Panc1 (cell line): ENCODE measurements around the gene TEPSIN. TPM values are rescaled to one million over a fixed set of nuclear protein-coding genes. Genes with fewer than 3 reads are reported as not detected.

Experiments
- ATAC-seq: fragments of 200-7000 bp; cut with Tn5 transposase; 2 replicates; pipeline ENCODE4 v1.9.1; 2020; ENCODE audit warnings: mild to moderate bottlenecking, moderate library complexity
- BruUV-seq: library from RNA; stranded (reverse); fragments of 400-500 nt; replicated peaks from 2 replicates; lab custom pipeline; 2021; lab: Mats Ljungman, UMichigan
- CTCF ChIA-PET: fragments of 300-600 bp; sonication (Branson Sonifier 250); formaldehyde crosslinking; loops from one replicate; lab custom pipeline; 2022; ENCODE audit warnings: antibody characterized with exemption; lab: Charles Lee
- POLR2A ChIA-PET: fragments of 300-600 bp; sonication (Branson Sonifier 250); formaldehyde crosslinking; loops from one replicate; lab custom pipeline; 2022; ENCODE audit warnings: antibody characterized with exemption; lab: Charles Lee
- DNase-seq: peaks from one replicate; pipeline ENCODE4 v3.0.0-alpha.2; 2010; ENCODE audit warnings: low read depth, low spot score
- H3K27ac ChIP-seq: 2 replicates; pipeline ENCODE4 v1.5.1; 2011; ENCODE audit warnings: mild to moderate bottlenecking, low read length, inconsistent platforms
- H3K27me3 ChIP-seq: fragments of 200-500 bp; sonication (Bioruptor generic); 2 replicates; pipeline ENCODE4 v1.6.0; 2014; ENCODE audit warnings: low read length, inconsistent platforms; ENCODE audit not compliant: control insufficient read depth, insufficient read depth
- H3K36me3 ChIP-seq: fragments of 200-500 bp; sonication (Bioruptor generic); 2 replicates; pipeline ENCODE4 v1.5.1; 2014; ENCODE audit warnings: inconsistent platforms, mild to moderate bottlenecking, low read length, moderate library complexity; ENCODE audit not compliant: control insufficient read depth, insufficient read depth
- H3K4me1 ChIP-seq: 2 replicates; pipeline ENCODE4 v1.5.1; 2011; ENCODE audit warnings: inconsistent platforms, mild to moderate bottlenecking, low read length, moderate library complexity; ENCODE audit not compliant: control insufficient read depth, insufficient read depth
- H3K4me3 ChIP-seq, 2 experiments: 2 replicates each; pipeline ENCODE4 v1.5.1; 2011 to 2012; ENCODE audit warnings: low read depth in 2 of 2, low read length in 2 of 2, mild to moderate bottlenecking in 2 of 2, inconsistent platforms in 1 of 2, moderate library complexity in 1 of 2
- H3K9me3 ChIP-seq: fragments of 200-500 bp; sonication (Bioruptor generic); 2 replicates; pipeline ENCODE4 v1.5.1; 2014; ENCODE audit warnings: low read depth, mild to moderate bottlenecking, inconsistent platforms, low read length, moderate library complexity; ENCODE audit not compliant: control insufficient read depth, insufficient read depth
- CTCF ChIP-seq: fragments of 450-650 bp; IDR thresholded peaks from 2 replicates; pipeline ENCODE4 v1.5.1; 2017; ENCODE audit warnings: mild to moderate bottlenecking
- POLR2AphosphoS5 ChIP-seq: IDR thresholded peaks from 2 replicates; pipeline ENCODE4 v1.6.1; 2012; ENCODE audit warnings: mild to moderate bottlenecking, low read depth, low read length, moderate library complexity
- REST ChIP-seq, 2 experiments: IDR thresholded peaks; 2 replicates each; pipeline ENCODE4 v1.6.1; 2011 to 2012; ENCODE audit warnings: low read depth in 2 of 2, control low read depth in 1 of 2, low read length in 1 of 2, mild to moderate bottlenecking in 1 of 2, moderate library complexity in 1 of 2; ENCODE audit not compliant: insufficient read depth in 1 of 2
- SIN3A ChIP-seq: IDR thresholded peaks from 2 replicates; pipeline ENCODE4 v1.6.1; 2012; ENCODE audit warnings: low read depth, mild to moderate bottlenecking, low read length, moderate library complexity, borderline replicate concordance; ENCODE audit not compliant: insufficient read depth
- TCF7L2 ChIP-seq: IDR thresholded peaks from 2 replicates; pipeline ENCODE4 v1.6.1; 2011; ENCODE audit warnings: mild to moderate bottlenecking, low read depth, low read length, inconsistent platforms
- in situ Hi-C: cut with HindIII; loops from 2 replicates; pipeline ENCODE4 v1.10.0; 2016; ENCODE audit warnings: low sequenced_read_pairs, low pct_unique_long_range_greater_than_20kb
- intact Hi-C: fragments of 100-400 bp; cut with micrococcal nuclease; formaldehyde crosslinking; loops from one replicate; pipeline ENCODE4 v1.10.0; 2022; ENCODE audit not compliant: unreplicated experiment
- total RNA-seq: library from RNA; stranded (reverse); gene quantifications from one replicate; pipeline ENCODE4 v1.2.1, GENCODE V29; 2021; ENCODE audit not compliant: unreplicated experiment

Gene TEPSIN
- total RNA-seq, 1 experiment from 2014 or later, result 44.9 TPM

- H3K36me3 ChIP-seq, result 0 out of 2 replicates have a peak, but pooled peaks cover 3% of the 10 kb centered on the region
- CTCF ChIA-PET, result interaction anchor here (0.5 to 1.1 kb wide), 2 partner anchors 15 to 232 kb away, joined by 3 to 6 read pairs; no protein-coding TSS in a partner anchor
- in situ Hi-C loops (no loop called here), intact Hi-C loops (loop anchor here (10.0 kb wide), 1 partner anchor 232 kb away; no protein-coding TSS in a partner anchor)
- no peaks in the 10 kb centered on the region for H3K9me3 ChIP-seq
- no peak overlapping the region for H3K4me3 ChIP-seq
- ATAC-seq (no peak), DNase-seq (no peak)
- no peaks in the 10 kb centered on the region for H3K27me3 ChIP-seq
- no peak overlapping the region for H3K27ac ChIP-seq
- peaks cover 3% of the 10 kb centered on the region for H3K4me1 ChIP-seq
- TF ChIP-seq CTCF, result no peak
- TF ChIP-seq REST (IDR thresholded peaks at IDR 0.05; ENCODE audit: insufficient read depth in 1 of 2, low read depth in 2 of 2, low read length in 1 of 2), result no peak
- TF ChIP-seq SIN3A, result no peak
- TF ChIP-seq POLR2AphosphoS5, result no peak
- no peak for TF ChIP-seq TCF7L2
- POLR2A ChIA-PET, result no interaction called here
- BruUV-seq, result no TSS peak
Measured at GRCh38 chr17:81252326-81252986, 13.6 kb upstream of the TEPSIN start.

GRCh38 chr17:81251709-81252301 lies 12.9 kb upstream of the TEPSIN start:
- H3K27ac ChIP-seq, result no peak overlapping the region
- TF ChIP-seq POLR2AphosphoS5 (no peak), CTCF (no peak), SIN3A (no peak), TCF7L2 (no peak), REST (IDR thresholded peaks at IDR 0.05; ENCODE audit: insufficient read depth in 1 of 2, low read depth in 2 of 2, low read length in 1 of 2) (no peak)
- no peak overlapping the region for H3K4me3 ChIP-seq
- intact Hi-C loops, result loop anchor here (10.0 kb wide), 1 partner anchor 233 kb away; no protein-coding TSS in a partner anchor
- H3K27me3 ChIP-seq, result no peaks in the 10 kb centered on the region
- no peak for ATAC-seq
- in situ Hi-C loops, result no loop called here
- H3K4me1 ChIP-seq, result peaks cover 3% of the 10 kb centered on the region
- no peaks in the 10 kb centered on the region for H3K9me3 ChIP-seq
- ChIA-PET POLR2A (interaction anchor here (0.5 kb wide), 1 partner anchor 43 kb away, joined by 4 read pairs; the partner anchor contains the start of gene SLC38A10), CTCF (no interaction called here)
- no TSS peak for BruUV-seq
- 0 out of 2 replicates have a peak, but pooled peaks cover 3% of the 10 kb centered on the region for H3K36me3 ChIP-seq
- DNase-seq, result no peak
